C1 segment of cervical spinal cord (tissue), 14 donors: ENCODE results near the gene HNMT.
"Not testable (repeated sequence)": the region's sequence is repeated elsewhere in the genome, so short reads cannot be mapped to it uniquely, and the experiment has no call there.

Experiments used
- DNase-seq, 14 donors: peaks; one replicate each; lab custom pipeline; 2025; lab: John Stamatoyannopoulos, UW

The HNMT gene

GRCh38 chr2:137975280-137976271 lies 11.3 kb downstream of the HNMT start:
- no peak for DNase-seq

- DNase-seq, result no peak
Measured at GRCh38 chr2:137976274-137976673, 12.0 kb downstream of the HNMT start.

GRCh38 chr2:137977790-137978189 lies 13.5 kb downstream of the HNMT start:
- DNase-seq, result no peak

GRCh38 chr2:137980459-137980858 lies 16.2 kb downstream of the HNMT start:
- no peak for DNase-seq

GRCh38 chr2:137981112-137981656 lies 16.9 kb downstream of the HNMT start:
- DNase-seq, result no peak

GRCh38 chr2:137983581-137983980 lies 19.3 kb downstream of the HNMT start:
- DNase-seq, result no peak

- no peak for DNase-seq
Measured at GRCh38 chr2:137986268-137986667, 22.0 kb downstream of the HNMT start.

- no peak for DNase-seq
Measured at GRCh38 chr2:137987011-137987410, 22.7 kb downstream of the HNMT start.

GRCh38 chr2:137991078-137991477 lies 26.8 kb downstream of the HNMT start:
- DNase-seq, result no peak

- DNase-seq, result no peak
Measured at GRCh38 chr2:137992039-137992646, 27.9 kb downstream of the HNMT start.

- not testable (repeated sequence) for DNase-seq
Measured at GRCh38 chr2:137993715-137994476, 29.6 kb downstream of the HNMT start.

- DNase-seq, result not testable (repeated sequence)
Measured at GRCh38 chr2:137995368-137995767, 31.1 kb downstream of the HNMT start.

- not testable (repeated sequence) for DNase-seq
Measured at GRCh38 chr2:137996158-137996557, 31.9 kb downstream of the HNMT start.

GRCh38 chr2:137997733-137998132 lies 33.5 kb downstream of the HNMT start:
- DNase-seq, result no peak

GRCh38 chr2:137998503-137998902 lies 34.2 kb downstream of the HNMT start:
- no peak for DNase-seq

- no peak for DNase-seq
Measured at GRCh38 chr2:137999273-137999672, 35.0 kb downstream of the HNMT start.

- DNase-seq, result no peak
Measured at GRCh38 chr2:138000009-138000408, 35.7 kb downstream of the HNMT start.

- no peak for DNase-seq
Measured at GRCh38 chr2:138000796-138001195, 36.5 kb downstream of the HNMT start.

GRCh38 chr2:138003411-138003810 lies 39.1 kb downstream of the HNMT start:
- DNase-seq, result no peak

- no peak for DNase-seq
Measured at GRCh38 chr2:138007431-138007830, 43.2 kb downstream of the HNMT start.

GRCh38 chr2:138009622-138010021 lies 45.3 kb downstream of the HNMT start:
- DNase-seq, result no peak

GRCh38 chr2:138010890-138011289 lies 46.6 kb downstream of the HNMT start:
- peak in 1 of 14 donors; percentile 77 for DNase-seq
